Measurements from ENCODE around the gene TMEM89. TPM values are rescaled to one million over a fixed set of nuclear protein-coding genes. Genes with fewer than 3 reads are reported as not detected.

TMEM89 gene
- total RNA-seq, 1 donor from 2014 or later = not detected

DNA sequence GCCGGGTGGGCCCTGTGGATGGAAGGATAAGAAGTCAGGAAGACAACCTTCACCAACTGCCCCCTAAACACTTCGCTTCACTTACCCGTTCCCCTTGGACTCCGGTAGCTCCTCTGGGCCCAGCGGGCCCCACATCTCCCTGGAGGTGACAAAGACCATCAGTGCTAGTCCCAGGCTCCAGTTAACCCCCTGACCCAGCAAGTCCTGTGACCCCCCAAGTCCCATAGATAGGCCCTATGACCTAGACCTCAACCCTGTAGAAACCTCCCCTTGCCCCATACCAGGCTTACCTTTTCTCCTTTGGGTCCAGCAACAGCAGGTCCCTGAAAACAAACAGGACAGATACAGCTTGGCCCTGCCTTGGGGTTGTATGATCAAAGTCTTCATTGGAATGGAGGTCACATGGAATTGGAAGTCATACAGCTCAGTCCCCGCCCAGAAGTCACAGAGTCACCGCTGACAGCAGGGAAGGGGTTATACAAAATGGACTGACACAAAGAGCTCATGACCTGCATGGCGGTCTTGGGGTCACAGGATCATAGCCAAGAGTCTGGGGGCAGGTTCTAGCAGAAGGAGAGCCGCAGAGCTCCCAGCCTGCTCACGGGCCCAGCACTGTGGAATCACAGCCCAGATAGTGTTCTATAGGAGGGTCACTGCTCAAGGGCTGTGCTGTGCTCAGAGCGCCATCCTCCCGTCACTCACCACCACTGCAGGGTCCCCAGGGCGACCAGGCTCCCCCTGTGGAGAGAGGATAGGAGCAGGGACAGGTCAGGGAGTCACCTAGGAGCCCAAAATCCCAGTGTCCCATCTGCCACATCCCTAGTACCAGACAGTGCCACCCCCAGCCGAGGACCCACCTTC lies 39.7 kb downstream of the TMEM89 start:
- Histone ChIP-seq H3K36me3 (no peaks in the 10 kb centered on the region), H3F3A (ENCODE audit: low read depth) (no peaks in the 10 kb centered on the region), H3K9ac (no peak overlapping the region), H4K20me1 (ENCODE audit: low read depth) (no peaks in the 10 kb centered on the region), H3K4me2 (no peak overlapping the region), H3K9me3 (ENCODE audit: low read depth) (no peaks in the 10 kb centered on the region), H3K4me1 (no peaks in the 10 kb centered on the region), H3K79me2 (ENCODE audit: low read depth) (no peaks in the 10 kb centered on the region), H3K27me3 (no peaks in the 10 kb centered on the region), H2AFZ (replicated peaks) (no peak overlapping the region), H3K27ac (no peak overlapping the region), H3K4me3 (no peak overlapping the region)
- DNase-seq (ENCODE audit: low spot score) = no peak
- Mint-ChIP-seq H3K36me3 (peaks cover 14% of the 10 kb centered on the region), H3K27me3 (ENCODE audit: insufficient read depth, low read depth) (no peaks in the 10 kb centered on the region), H3K4me3 (no peak overlapping the region), H3K4me1 (peaks cover 9% of the 10 kb centered on the region), H3K27ac (peak overlapping the region; percentile 72), H3K9me3 (no peaks in the 10 kb centered on the region)
- no peak for TF ChIP-seq EZH2 (IDR thresholded peaks at IDR 0.05)
- TF ChIP-seq, protein P1, sequence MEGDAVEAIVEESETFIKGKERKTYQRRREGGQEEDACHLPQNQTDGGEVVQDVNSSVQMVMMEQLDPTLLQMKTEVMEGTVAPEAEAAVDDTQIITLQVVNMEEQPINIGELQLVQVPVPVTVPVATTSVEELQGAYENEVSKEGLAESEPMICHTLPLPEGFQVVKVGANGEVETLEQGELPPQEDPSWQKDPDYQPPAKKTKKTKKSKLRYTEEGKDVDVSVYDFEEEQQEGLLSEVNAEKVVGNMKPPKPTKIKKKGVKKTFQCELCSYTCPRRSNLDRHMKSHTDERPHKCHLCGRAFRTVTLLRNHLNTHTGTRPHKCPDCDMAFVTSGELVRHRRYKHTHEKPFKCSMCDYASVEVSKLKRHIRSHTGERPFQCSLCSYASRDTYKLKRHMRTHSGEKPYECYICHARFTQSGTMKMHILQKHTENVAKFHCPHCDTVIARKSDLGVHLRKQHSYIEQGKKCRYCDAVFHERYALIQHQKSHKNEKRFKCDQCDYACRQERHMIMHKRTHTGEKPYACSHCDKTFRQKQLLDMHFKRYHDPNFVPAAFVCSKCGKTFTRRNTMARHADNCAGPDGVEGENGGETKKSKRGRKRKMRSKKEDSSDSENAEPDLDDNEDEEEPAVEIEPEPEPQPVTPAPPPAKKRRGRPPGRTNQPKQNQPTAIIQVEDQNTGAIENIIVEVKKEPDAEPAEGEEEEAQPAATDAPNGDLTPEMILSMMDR (IDR thresholded peaks at IDR 0.05) = no peak
- TF ChIP-seq EZH2phosphoT487 (IDR thresholded peaks at IDR 0.05) = no peak

DNA sequence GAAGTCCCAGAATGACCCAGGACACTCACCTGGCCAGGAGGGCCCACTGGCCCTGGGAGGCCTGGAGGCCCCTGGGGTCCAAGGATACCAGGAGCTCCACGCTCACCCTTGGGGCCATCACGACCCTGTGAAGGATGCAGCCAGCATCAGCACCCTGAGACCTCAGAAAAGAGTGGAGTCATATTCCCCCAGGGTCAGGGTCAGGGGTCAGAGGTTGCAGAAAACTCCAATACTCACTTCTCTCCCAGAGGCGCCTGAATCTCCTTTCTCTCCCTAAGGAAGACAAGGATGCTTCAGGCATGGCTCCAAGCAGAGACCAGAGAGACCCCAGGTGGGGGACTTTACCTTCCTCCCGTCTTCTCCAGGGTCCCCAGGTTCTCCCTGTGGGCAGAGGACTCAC lies 44.9 kb downstream of the TMEM89 start:
- no peak overlapping the region for H3K9ac ChIP-seq
- no peak for DNase-seq (ENCODE audit: low spot score)
- H2AFZ ChIP-seq (replicated peaks) = no peak overlapping the region
- H4K20me1 ChIP-seq (ENCODE audit: low read depth) = no peaks in the 10 kb centered on the region
- Mint-ChIP-seq H3K4me3 (no peak overlapping the region), H3K27me3 (ENCODE audit: insufficient read depth, low read depth) (peaks cover 2% of the 10 kb centered on the region), H3K36me3 (peaks cover 15% of the 10 kb centered on the region), H3K4me1 (peaks cover 4% of the 10 kb centered on the region), H3K27ac (no peak overlapping the region), H3K9me3 (no peaks in the 10 kb centered on the region)
- no peak for TF ChIP-seq EZH2phosphoT487 (IDR thresholded peaks at IDR 0.05)
- TF ChIP-seq, protein P1 (IDR thresholded peaks at IDR 0.05) = no peak
- TF ChIP-seq EZH2 (IDR thresholded peaks at IDR 0.05) = no peak
- no peaks in the 10 kb centered on the region for H3K9me3 ChIP-seq (ENCODE audit: low read depth)
- H3K4me2 ChIP-seq = no peak overlapping the region
- no peak overlapping the region for H3K27ac ChIP-seq
- H3K4me1 ChIP-seq = no peaks in the 10 kb centered on the region
- no peak overlapping the region for H3K4me3 ChIP-seq
- H3F3A ChIP-seq (ENCODE audit: low read depth) = no peaks in the 10 kb centered on the region
- no peaks in the 10 kb centered on the region for H3K36me3 ChIP-seq
- no peaks in the 10 kb centered on the region for H3K79me2 ChIP-seq (ENCODE audit: low read depth)
- no peaks in the 10 kb centered on the region for H3K27me3 ChIP-seq

DNA sequence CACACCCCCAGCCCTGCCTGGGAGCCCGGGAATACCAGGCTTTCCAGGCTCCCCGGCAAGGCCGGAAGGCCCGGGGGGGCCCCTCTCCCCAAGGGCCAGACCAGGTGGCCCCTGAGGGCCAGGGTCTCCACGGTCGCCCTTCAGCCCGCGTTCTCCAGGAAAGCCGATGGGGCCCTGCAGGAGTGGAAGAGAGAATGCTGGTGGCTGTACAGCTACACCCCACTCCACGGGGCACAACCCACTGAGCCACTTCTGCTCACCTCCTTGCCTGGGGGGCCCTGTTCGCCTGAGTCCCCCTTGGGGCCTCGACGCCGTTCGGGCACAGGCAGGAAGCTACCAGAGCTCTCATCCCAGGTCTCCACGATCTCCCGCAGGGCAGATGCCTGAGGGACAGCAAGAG lies 46.2 kb downstream of the TMEM89 start:
- no peaks in the 10 kb centered on the region for H3K9me3 Mint-ChIP-seq
- Histone ChIP-seq H4K20me1 (ENCODE audit: low read depth) (no peaks in the 10 kb centered on the region), H3K9me3 (ENCODE audit: low read depth) (no peaks in the 10 kb centered on the region), H3K4me1 (no peaks in the 10 kb centered on the region), H3K79me2 (ENCODE audit: low read depth) (no peaks in the 10 kb centered on the region), H3K4me2 (no peak overlapping the region), H3K9ac (no peak overlapping the region), H3K27me3 (no peaks in the 10 kb centered on the region), H3K27ac (no peak overlapping the region), H3K36me3 (no peaks in the 10 kb centered on the region), H3F3A (ENCODE audit: low read depth) (no peaks in the 10 kb centered on the region), H3K4me3 (no peak overlapping the region), H2AFZ (replicated peaks) (no peak overlapping the region)
- H3K36me3 Mint-ChIP-seq = peaks cover 16% of the 10 kb centered on the region
- TF ChIP-seq EZH2 (IDR thresholded peaks at IDR 0.05) = no peak
- TF ChIP-seq, protein P1 (IDR thresholded peaks at IDR 0.05) = no peak
- no peak for TF ChIP-seq EZH2phosphoT487 (IDR thresholded peaks at IDR 0.05)
- H3K4me1 Mint-ChIP-seq = no peaks in the 10 kb centered on the region
- H3K27me3 Mint-ChIP-seq (ENCODE audit: insufficient read depth, low read depth) = peaks cover 5% of the 10 kb centered on the region
- H3K4me3 Mint-ChIP-seq = no peak overlapping the region
- no peak for DNase-seq (ENCODE audit: low spot score)
- no peak overlapping the region for H3K27ac Mint-ChIP-seq
